Measurements from ENCODE around the gene MTHFS. TPM values are rescaled to one million over a fixed set of nuclear protein-coding genes. Genes with fewer than 3 reads are reported as not detected.

MTHFS gene
- total and polyA plus RNA-seq, 2 experiments from 2014 or later: 17.4 to 38.2 TPM

- 93 to 98% methylated on average over 2 of the region's 2 CpGs for WGBS, 2 experiments (ENCODE audit: low coverage in 1 of 2, low lambda C conversion rate in 2 of 2, missing lambda C conversion rate in 2 of 2)
- no peak for DNase-seq
- H3K36me3 ChIP-seq (ENCODE audit: low read depth): peaks cover 15% of the 10 kb centered on the region; the same call in 1 of the 2 replicates
- H3F3A ChIP-seq (ENCODE audit: insufficient read depth): no peaks in the 10 kb centered on the region
- H3K79me2 ChIP-seq (ENCODE audit: insufficient read depth): no peaks in the 10 kb centered on the region
- TF ChIP-seq EZH2 (IDR thresholded peaks at IDR 0.05; ENCODE audit: insufficient read depth, poor library complexity, severe bottlenecking) (no peak), EZH2phosphoT487 (IDR thresholded peaks at IDR 0.05; ENCODE audit: insufficient read depth, low read depth) (no peak)
- H3K9me2 ChIP-seq (ENCODE audit: insufficient read depth): no peaks in the 10 kb centered on the region
- H3K4me1 ChIP-seq (ENCODE audit: insufficient read depth): no peaks in the 10 kb centered on the region
- H3K9me3 ChIP-seq (ENCODE audit: low read depth): no peaks in the 10 kb centered on the region
- H3K4me2 ChIP-seq (ENCODE audit: unreplicated experiment): no peak overlapping the region
- no peaks in the 10 kb centered on the region for H3K27me3 ChIP-seq (replicated peaks; ENCODE audit: insufficient read depth)
- H2AFZ ChIP-seq: no peak overlapping the region
- no peak overlapping the region for H3K4me3 ChIP-seq
- in situ Hi-C loops (cut with MboI): loop anchor here (10.0 kb wide), 1 partner anchor 252 kb away; no protein-coding TSS in a partner anchor
- no peak overlapping the region for H3K9ac ChIP-seq
- H4K20me1 ChIP-seq (ENCODE audit: insufficient read depth): no peaks in the 10 kb centered on the region
- H3K27ac ChIP-seq: no peak overlapping the region
These were observed 50.3 kb downstream of the MTHFS start for GRCh38 chr15:79846539-79846938.

- in situ Hi-C loops (cut with MboI): loop anchor here (10.0 kb wide), 1 partner anchor 249 kb away; no protein-coding TSS in a partner anchor
- no peak for TF ChIP-seq EZH2phosphoT487 (IDR thresholded peaks at IDR 0.05; ENCODE audit: insufficient read depth, low read depth)
- TF ChIP-seq EZH2 (IDR thresholded peaks at IDR 0.05; ENCODE audit: insufficient read depth, poor library complexity, severe bottlenecking): no peak
These were observed 52.6 kb downstream of the MTHFS start for GRCh38 chr15:79844221-79844620.

GRCh38 chr15:79837846-79838245 lies 59.0 kb downstream of the MTHFS start:
- TF ChIP-seq EZH2 (IDR thresholded peaks at IDR 0.05; ENCODE audit: insufficient read depth, poor library complexity, severe bottlenecking) (no peak), EZH2phosphoT487 (IDR thresholded peaks at IDR 0.05; ENCODE audit: insufficient read depth, low read depth) (no peak)
- H3F3A ChIP-seq (ENCODE audit: insufficient read depth): no peaks in the 10 kb centered on the region
- H3K9me2 ChIP-seq (ENCODE audit: insufficient read depth): no peaks in the 10 kb centered on the region
- in situ Hi-C loops (cut with MboI): no loop called here
- H3K27me3 ChIP-seq (replicated peaks; ENCODE audit: insufficient read depth): no peaks in the 10 kb centered on the region
- no peaks in the 10 kb centered on the region for H3K9me3 ChIP-seq (ENCODE audit: low read depth)
- H4K20me1 ChIP-seq (ENCODE audit: insufficient read depth): no peaks in the 10 kb centered on the region
- no peak overlapping the region for H3K4me3 ChIP-seq
- H3K79me2 ChIP-seq (ENCODE audit: insufficient read depth): no peaks in the 10 kb centered on the region
- no peak overlapping the region for H3K27ac ChIP-seq
- no peaks in the 10 kb centered on the region for H3K36me3 ChIP-seq (ENCODE audit: low read depth)
- no peak overlapping the region for H2AFZ ChIP-seq
- no peak overlapping the region for H3K9ac ChIP-seq
- H3K4me1 ChIP-seq (ENCODE audit: insufficient read depth): no peaks in the 10 kb centered on the region
- H3K4me2 ChIP-seq (ENCODE audit: unreplicated experiment): no peak overlapping the region
- DNase-seq: no peak

More at GRCh38 chr15:79844221-79844620, 52.6 kb downstream of the MTHFS start:
- DNase-seq: no peak
- Histone ChIP-seq H4K20me1 (ENCODE audit: insufficient read depth) (no peaks in the 10 kb centered on the region), H3K4me3 (no peak overlapping the region), H3K4me1 (ENCODE audit: insufficient read depth) (no peaks in the 10 kb centered on the region), H3K27me3 (replicated peaks; ENCODE audit: insufficient read depth) (no peaks in the 10 kb centered on the region), H3K27ac (no peak overlapping the region), H3K9me2 (ENCODE audit: insufficient read depth) (no peaks in the 10 kb centered on the region), H3K9ac (no peak overlapping the region), H3K36me3 (ENCODE audit: low read depth) (peaks cover 15% of the 10 kb centered on the region; the same call in 1 of the 2 replicates), H2AFZ (no peak overlapping the region), H3F3A (ENCODE audit: insufficient read depth) (no peaks in the 10 kb centered on the region), H3K4me2 (ENCODE audit: unreplicated experiment) (no peak overlapping the region), H3K9me3 (ENCODE audit: low read depth) (no peaks in the 10 kb centered on the region), H3K79me2 (ENCODE audit: insufficient read depth) (no peaks in the 10 kb centered on the region)
- WGBS, 2 experiments (ENCODE audit: low coverage in 1 of 2, low lambda C conversion rate in 2 of 2, missing lambda C conversion rate in 2 of 2): 74 to 77% methylated on average over 3 of the region's 3 CpGs

- H3K4me1 ChIP-seq (ENCODE audit: insufficient read depth): no peaks in the 10 kb centered on the region
- no peaks in the 10 kb centered on the region for H3K79me2 ChIP-seq (ENCODE audit: insufficient read depth)
- H3K4me3 ChIP-seq: no peak overlapping the region
- no peaks in the 10 kb centered on the region for H3K27me3 ChIP-seq (replicated peaks; ENCODE audit: insufficient read depth)
- no peaks in the 10 kb centered on the region for H3K9me2 ChIP-seq (ENCODE audit: insufficient read depth)
- H3F3A ChIP-seq (ENCODE audit: insufficient read depth): no peaks in the 10 kb centered on the region
- H3K27ac ChIP-seq: no peak overlapping the region
- DNase-seq: no peak
- no peaks in the 10 kb centered on the region for H3K9me3 ChIP-seq (ENCODE audit: low read depth)
- no peak overlapping the region for H2AFZ ChIP-seq
- H3K9ac ChIP-seq: no peak overlapping the region
- TF ChIP-seq EZH2phosphoT487 (IDR thresholded peaks at IDR 0.05; ENCODE audit: insufficient read depth, low read depth) (no peak), EZH2 (IDR thresholded peaks at IDR 0.05; ENCODE audit: insufficient read depth, poor library complexity, severe bottlenecking) (no peak)
- H4K20me1 ChIP-seq (ENCODE audit: insufficient read depth): no peaks in the 10 kb centered on the region
- in situ Hi-C loops (cut with MboI): no loop called here
- WGBS, 2 experiments (ENCODE audit: low coverage in 1 of 2, low lambda C conversion rate in 2 of 2, missing lambda C conversion rate in 2 of 2): 89 to 94% methylated on average over 4 of the region's 4 CpGs
- no peaks in the 10 kb centered on the region for H3K36me3 ChIP-seq (ENCODE audit: low read depth)
- H3K4me2 ChIP-seq (ENCODE audit: unreplicated experiment): no peak overlapping the region
These were observed 62.3 kb downstream of the MTHFS start for GRCh38 chr15:79834495-79834894.
